Gastroesophageal sphincter (tissue), 4 donors: ENCODE data around the gene PIGU. TPM values are rescaled to one million over a fixed set of nuclear protein-coding genes. Genes with fewer than 3 reads are reported as not detected.

ENCODE experiments used
- ATAC-seq: fragments of 150-250 bp; one replicate; pipeline ENCODE4 v1.9.1; 2016; ENCODE audit warnings: mild to moderate bottlenecking, moderate library complexity
- H3K27ac ChIP-seq, 4 donors: fragments of 200-600 bp; sonication (generic) in 3 of 4; 1 replicate in 3 of 4; 2 replicates in 1 of 4; pipeline ENCODE4 v1.5.1; 2016 to 2019
- H3K27me3 ChIP-seq: fragments of 200-600 bp; sonication (generic); one replicate; pipeline ENCODE4 v1.5.1; 2019
- H3K36me3 ChIP-seq, 2 donors: fragments of 200-600 bp; sonication (generic); one replicate each; pipeline ENCODE4 v1.5.1; 2019; ENCODE audit warnings: control low read depth in 1 of 2
- H3K4me1 ChIP-seq, 3 donors: fragments of 200-600 bp; sonication (generic); 1 replicate in 2 of 3; 2 replicates in 1 of 3; pipeline ENCODE4 v1.5.1; 2016 to 2019; ENCODE audit warnings: control low read depth in 2 of 3
- H3K4me3 ChIP-seq, 2 donors: fragments of 200-600 bp; sonication (generic); one replicate each; pipeline ENCODE4 v1.5.1; 2019; ENCODE audit warnings: mild to moderate bottlenecking in 1 of 2, moderate library complexity in 1 of 2
- H3K9me3 ChIP-seq, 3 donors: fragments of 200-600 bp; sonication (generic); one replicate each; pipeline ENCODE4 v1.5.1; 2017 to 2019; ENCODE audit warnings: control low read depth in 2 of 3
- CTCF ChIP-seq, 4 experiments: fragments of 200-600 bp in 2 of 4; fragments of 450-650 bp in 2 of 4; sonication (generic) in 1 of 4; IDR thresholded peaks; one replicate each; pipeline ENCODE4 v1.5.1; 2017 to 2019; ENCODE audit warnings: antibody characterized with exemption in 4 of 4, mild to moderate bottlenecking in 2 of 4, moderate library complexity in 2 of 4
- EP300 ChIP-seq: sonication (generic); formaldehyde crosslinking; IDR thresholded peaks from one replicate; pipeline ENCODE4 v1.6.1; 2017; ENCODE audit warnings: antibody characterized with exemption, mild to moderate bottlenecking
- POLR2A ChIP-seq, 2 donors: fragments of 450-650 bp; IDR thresholded peaks; one replicate each; pipeline ENCODE4 v1.6.1; 2017; ENCODE audit warnings: antibody characterized with exemption in 2 of 2, mild to moderate bottlenecking in 2 of 2, moderate library complexity in 1 of 2
- POLR2AphosphoS5 ChIP-seq: sonication (generic); formaldehyde crosslinking; IDR thresholded peaks from one replicate; pipeline ENCODE4 v1.6.1; 2017; ENCODE audit warnings: antibody characterized with exemption
- WGBS, 2 donors: methylation state at CpG; one replicate each; pipeline ENCODE4 v1.1.5; 2018; ENCODE audit warnings: low coverage in 1 of 2; 5-methylcytosine and 5-hydroxymethylcytosine counted together
- total RNA-seq, 4 donors: library from RNA; depleted of rRNA; stranded (reverse); fragments of >200 nt; gene quantifications; one replicate each; pipeline ENCODE4 v1.1.0, GENCODE V29; 2016

The PIGU gene
- total RNA-seq, 4 donors from 2014 or later, result 5.4 to 11.8 (median 10.8) TPM

DNA sequence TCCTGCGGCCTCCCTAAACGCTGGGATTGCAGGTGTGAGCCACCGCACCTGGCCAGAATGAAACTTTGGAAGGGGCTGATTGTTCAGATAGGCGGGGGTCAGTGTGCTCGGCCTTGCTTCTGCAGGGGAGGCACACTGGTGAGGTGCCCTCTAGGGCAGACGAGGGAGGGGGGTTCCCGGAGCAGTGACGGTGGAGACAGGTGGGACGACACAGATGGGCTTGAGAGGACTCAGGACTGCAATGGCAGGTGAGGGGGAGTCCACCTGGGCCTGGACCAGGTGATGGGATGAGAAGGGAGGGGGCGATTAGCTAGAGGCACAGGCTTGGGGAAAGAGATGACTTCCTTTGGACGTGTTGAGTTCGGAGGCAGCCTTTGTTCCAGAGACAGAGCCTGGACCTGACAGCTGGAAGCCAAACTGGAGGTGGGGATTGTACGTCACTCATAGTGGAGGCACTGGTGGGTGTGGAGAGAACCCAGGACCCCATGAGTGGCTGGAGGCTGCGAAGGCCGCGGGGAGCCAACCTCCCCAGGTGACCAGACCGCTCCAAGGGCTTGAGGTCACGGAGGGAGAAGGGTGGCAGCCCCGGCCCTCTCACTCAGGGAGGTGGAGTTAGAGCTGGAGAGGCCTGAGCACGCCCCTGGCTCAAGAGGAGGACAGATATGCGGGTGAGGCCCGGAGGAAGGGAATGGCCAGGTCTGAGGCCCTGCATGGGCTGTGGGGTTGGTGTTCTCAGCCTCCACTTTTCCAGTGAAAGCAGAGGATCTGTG lies 128.9 kb downstream of the PIGU start:
- no peak overlapping the region for H3K27ac ChIP-seq
- no peaks in the 10 kb centered on the region for H3K36me3 ChIP-seq
- H3K4me3 ChIP-seq, result no peak overlapping the region
- no peaks in the 10 kb centered on the region for H3K9me3 ChIP-seq
- peaks cover 0 to 6% (median 0%) of the 10 kb centered on the region in 3 donors for H3K4me1 ChIP-seq
- TF ChIP-seq CTCF (IDR thresholded peaks at IDR 0.05) (no peak), POLR2A (IDR thresholded peaks at IDR 0.05) (no peak), EP300 (no peak), POLR2AphosphoS5 (no peak)
- 80 to 84% methylated on average over 6 to 17 of the region's 22 CpGs for WGBS, 2 donors
- H3K27me3 ChIP-seq, result no peaks in the 10 kb centered on the region
- ATAC-seq, result no peak

DNA sequence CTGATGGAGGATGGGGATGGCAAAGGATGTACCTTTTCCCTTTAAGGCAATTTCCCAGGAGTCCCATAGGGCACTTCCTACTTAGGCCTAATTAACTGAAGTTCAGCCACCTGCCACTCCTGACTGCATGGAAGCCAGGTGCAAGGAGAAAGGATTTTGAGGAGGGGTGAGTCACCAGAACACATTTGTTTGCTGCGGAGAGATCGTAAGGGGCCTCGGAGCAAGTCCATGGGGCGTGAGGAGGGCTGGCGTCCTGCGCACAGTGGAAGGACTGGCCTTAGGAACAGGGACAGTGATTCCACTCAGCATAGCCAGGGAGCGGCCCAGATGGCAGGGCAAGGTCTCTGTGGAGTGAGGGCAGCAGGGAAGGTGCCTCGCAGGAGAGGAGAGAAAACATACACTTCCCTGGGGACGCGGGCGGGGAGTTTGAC lies 130.1 kb downstream of the PIGU start:
- Histone ChIP-seq H3K36me3 (peaks cover 0 to 9% of the 10 kb centered on the region in 2 donors), H3K4me3 (no peak overlapping the region), H3K27me3 (no peaks in the 10 kb centered on the region), H3K27ac (no peak overlapping the region), H3K9me3 (no peaks in the 10 kb centered on the region), H3K4me1 (peaks cover 0 to 6% (median 0%) of the 10 kb centered on the region in 3 donors)
- no peak for TF ChIP-seq POLR2A (IDR thresholded peaks at IDR 0.05)
- TF ChIP-seq CTCF (IDR thresholded peaks at IDR 0.05), result no peak
- no peak for TF ChIP-seq POLR2AphosphoS5
- no peak for TF ChIP-seq EP300
- no peak for ATAC-seq
- WGBS, 2 donors, result 70 to 91% methylated on average over 4 to 11 of the region's 11 CpGs

DNA sequence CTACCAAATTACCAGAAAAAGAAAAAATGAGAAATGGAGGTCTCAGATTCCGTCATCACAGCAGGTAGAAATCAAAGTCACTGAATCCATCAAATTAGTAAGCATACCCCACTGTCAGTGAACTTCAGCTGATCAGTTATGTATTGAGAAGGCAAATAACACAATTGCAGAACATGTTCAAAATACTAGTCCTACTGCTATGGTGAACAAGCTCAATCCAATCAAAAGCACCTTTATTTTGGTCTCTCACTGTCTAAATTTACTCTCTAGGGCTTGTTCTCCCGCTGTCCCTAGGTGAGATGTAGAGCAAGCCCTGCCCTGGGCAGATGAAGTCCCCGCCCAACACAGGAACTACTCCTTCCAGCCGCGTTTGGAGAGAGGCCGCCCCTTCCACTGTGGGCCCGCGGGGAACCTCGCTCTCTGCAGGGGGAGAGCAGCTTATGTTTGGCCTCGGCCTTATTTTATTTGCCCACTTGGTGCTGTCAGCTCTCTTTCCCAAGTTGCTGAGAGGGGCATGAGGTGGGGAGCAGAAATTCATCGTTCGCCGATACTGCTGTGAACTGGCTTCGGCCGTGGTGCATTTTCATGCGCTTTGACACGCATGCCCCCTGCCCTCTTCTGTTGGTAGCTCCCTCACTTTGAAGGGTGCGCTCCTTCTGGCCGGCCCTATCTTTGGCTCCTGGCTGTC lies 132.6 kb downstream of the PIGU start:
- H3K9me3 ChIP-seq, result no peaks in the 10 kb centered on the region
- H3K27ac ChIP-seq, result no peak overlapping the region
- H3K4me3 ChIP-seq, result no peak overlapping the region
- 44 to 45% methylated on average over 3 to 11 of the region's 19 CpGs for WGBS, 2 donors
- peaks cover 0 to 6% (median 0%) of the 10 kb centered on the region in 3 donors for H3K4me1 ChIP-seq
- peaks cover 0 to 35% of the 10 kb centered on the region in 2 donors for H3K36me3 ChIP-seq
- TF ChIP-seq POLR2AphosphoS5 (no peak), EP300 (no peak), CTCF (IDR thresholded peaks at IDR 0.05) (no peak), POLR2A (IDR thresholded peaks at IDR 0.05) (no peak)
- no peak for ATAC-seq
- no peaks in the 10 kb centered on the region for H3K27me3 ChIP-seq

DNA sequence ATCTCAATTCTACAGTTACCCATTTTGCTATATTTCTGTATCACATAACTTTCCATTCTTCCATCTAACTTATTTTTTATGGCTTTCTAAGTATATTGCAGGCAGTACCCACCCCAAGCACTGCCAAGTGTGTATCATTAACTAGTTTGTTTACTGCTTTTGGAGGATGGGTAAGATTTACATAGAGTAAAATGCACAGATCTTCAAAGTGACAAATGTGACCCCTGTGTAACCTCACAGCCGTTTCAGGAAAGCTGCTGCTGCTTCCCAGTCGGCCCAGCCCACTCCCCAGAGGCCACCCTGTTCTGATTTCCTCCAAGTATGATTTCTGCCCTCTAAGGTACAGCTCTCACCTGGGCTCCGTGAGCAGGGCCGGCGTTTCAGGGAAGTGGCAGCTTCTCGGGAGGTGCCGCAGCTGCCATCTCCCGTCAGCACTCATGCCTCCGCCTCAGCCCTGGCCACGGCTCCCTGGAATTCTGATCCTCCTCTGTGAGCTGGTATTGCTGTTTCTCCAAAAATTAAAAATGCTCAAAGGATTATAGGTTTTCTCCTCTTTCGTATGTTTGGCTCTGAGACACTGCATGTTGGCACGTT lies 133.3 kb downstream of the PIGU start:
- Histone ChIP-seq H3K27me3 (no peaks in the 10 kb centered on the region), H3K4me3 (no peak overlapping the region), H3K36me3 (peaks cover 0 to 41% of the 10 kb centered on the region in 2 donors), H3K4me1 (peaks cover 0 to 6% (median 0%) of the 10 kb centered on the region in 3 donors), H3K27ac (no peak overlapping the region), H3K9me3 (no peaks in the 10 kb centered on the region)
- no peak for ATAC-seq
- 61 to 88% methylated on average over 4 of the region's 12 CpGs for WGBS, 2 donors
- no peak for TF ChIP-seq CTCF (IDR thresholded peaks at IDR 0.05)
- no peak for TF ChIP-seq POLR2AphosphoS5
- TF ChIP-seq EP300, result no peak
- no peak for TF ChIP-seq POLR2A (IDR thresholded peaks at IDR 0.05)
